GM18909 (cell line): ENCODE data around the gene GIPC1.
A peak's percentile ranks its signal among the peaks of the same experiment; 100 is the strongest.
"Not testable (repeated sequence)": the region's sequence is repeated elsewhere in the genome, so short reads cannot be mapped to it uniquely, and the experiment has no call there.

Experiments used
- ATAC-seq: cut with Tn5 transposase; IDR thresholded peaks from one replicate; pipeline ENCODE4 v1.9.1; 2021; ENCODE audit warnings: mild to moderate bottlenecking; ENCODE audit not compliant: unreplicated experiment, poor library complexity

GIPC1 gene, protein sequence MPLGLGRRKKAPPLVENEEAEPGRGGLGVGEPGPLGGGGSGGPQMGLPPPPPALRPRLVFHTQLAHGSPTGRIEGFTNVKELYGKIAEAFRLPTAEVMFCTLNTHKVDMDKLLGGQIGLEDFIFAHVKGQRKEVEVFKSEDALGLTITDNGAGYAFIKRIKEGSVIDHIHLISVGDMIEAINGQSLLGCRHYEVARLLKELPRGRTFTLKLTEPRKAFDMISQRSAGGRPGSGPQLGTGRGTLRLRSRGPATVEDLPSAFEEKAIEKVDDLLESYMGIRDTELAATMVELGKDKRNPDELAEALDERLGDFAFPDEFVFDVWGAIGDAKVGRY

DNA sequence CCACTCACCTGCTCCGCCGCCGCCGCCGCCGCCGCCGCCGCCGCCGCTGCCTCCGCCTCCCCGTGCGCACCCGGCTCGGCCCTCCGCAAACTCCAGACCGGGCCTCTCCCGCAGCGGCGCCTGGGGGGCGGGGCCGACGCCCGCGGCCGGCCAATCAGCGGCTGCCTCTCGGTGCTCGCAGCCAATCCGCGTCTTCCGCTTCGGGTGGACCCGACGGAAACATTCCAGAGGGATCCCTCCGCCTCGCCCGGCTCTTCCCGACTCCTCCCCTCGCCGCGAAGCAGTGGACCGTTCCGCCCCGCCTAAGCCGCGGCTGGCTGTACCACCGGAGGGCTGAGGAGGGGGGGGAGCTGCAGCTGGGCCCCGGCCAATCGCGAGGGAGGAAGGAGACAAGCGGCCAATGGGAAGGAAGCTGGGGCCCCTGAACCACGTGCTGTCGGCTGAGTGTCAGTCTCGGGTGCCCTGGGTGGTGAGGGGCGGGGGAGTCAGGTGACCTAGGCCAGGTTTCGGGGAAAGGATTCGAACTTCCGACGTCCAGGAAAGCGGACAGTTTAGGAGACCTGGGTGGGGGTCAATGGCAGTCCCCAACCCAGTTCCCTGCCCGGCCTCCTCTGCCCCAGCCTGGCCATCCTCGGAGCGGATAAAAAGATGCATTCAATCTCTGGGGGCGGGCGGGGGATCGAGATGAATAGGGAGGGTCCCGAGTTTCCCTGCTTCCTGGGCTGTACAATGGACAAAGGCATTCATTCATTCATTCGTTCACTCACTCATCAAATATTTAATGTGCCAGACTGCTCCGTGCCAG lies at the start of gene GIPC1:
Gene GIPC1 (minus strand): TSS at position 99 of the 805 bp plus-strand sequence. CDS start 13,151 bp downstream, outside the sequence.
- ATAC-seq: peak; percentile 72

DNA sequence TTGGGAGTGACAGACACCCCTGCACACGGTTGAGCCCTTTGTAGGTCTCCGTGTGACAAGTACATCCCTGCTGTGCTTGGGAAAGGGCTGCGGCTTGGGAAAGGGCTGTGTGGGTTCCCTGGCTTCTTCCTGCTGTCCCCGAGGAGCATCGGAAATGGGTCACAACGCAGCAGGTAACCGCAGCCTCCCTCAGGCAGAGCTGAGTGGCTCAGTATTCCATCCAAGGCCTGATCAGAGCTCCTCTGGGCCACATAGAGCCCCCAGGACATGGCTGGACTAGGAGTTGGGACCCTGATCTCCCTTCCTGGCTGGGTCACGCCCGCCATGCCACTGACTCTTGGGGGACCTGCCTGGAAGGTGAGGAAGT lies 49.8 kb upstream of the GIPC1 start:
- ATAC-seq: no peak

DNA sequence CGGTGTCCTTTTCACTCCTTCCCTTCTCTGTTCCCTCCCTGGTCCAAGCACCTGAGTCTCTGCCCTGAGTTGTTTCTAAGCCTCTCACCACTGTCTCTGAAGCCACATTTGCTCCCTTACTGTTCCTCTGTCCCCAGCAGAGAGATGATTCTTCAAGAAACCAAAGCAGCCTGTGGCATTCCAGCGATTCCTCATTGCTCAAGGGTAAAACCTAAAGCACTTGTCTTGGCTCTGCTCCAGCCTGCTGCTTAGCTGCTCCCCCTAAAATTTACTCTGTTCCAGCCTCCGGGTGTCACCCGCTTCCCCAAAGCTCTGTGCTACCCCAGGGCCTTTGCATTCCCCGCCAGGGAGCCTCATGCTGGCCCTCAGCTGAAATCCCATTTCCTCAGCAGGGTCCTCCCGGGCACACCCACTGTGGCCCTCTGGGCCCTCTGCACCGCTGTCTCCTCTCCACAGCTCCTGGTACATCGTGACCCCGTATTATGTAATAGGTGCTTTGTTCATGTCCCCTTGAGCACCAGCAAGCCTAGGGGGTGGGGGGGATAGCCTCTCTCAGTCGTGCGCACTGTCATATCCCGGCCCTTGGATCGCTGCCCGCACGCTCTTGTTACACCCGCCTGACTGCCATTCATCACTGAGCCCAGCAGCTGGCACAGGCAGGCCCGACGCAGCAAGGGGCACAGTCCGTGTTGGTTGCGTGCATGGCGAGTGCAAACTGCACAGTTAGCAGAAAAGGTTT lies 49.2 kb upstream of the GIPC1 start:
- no peak for ATAC-seq

DNA sequence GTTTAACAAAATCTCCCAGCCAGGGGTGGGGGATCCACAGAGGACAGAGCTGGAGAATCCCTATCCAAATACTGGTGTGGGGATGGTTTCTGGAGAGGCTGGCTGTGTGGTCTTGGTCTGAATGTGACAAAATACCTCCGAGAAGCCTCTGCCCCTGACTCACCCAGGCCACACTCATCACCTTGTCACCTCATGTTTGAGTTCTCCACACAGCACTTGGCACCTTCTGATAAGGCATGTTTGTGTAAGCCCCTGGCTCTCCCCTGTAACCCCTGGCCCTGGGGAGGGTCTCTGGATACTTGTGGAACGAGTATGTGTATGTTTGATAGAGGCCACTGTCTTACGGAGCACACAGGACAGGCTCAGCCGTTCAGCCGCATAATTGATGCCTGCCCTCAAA lies 48.1 kb upstream of the GIPC1 start:
- no peak for ATAC-seq

DNA sequence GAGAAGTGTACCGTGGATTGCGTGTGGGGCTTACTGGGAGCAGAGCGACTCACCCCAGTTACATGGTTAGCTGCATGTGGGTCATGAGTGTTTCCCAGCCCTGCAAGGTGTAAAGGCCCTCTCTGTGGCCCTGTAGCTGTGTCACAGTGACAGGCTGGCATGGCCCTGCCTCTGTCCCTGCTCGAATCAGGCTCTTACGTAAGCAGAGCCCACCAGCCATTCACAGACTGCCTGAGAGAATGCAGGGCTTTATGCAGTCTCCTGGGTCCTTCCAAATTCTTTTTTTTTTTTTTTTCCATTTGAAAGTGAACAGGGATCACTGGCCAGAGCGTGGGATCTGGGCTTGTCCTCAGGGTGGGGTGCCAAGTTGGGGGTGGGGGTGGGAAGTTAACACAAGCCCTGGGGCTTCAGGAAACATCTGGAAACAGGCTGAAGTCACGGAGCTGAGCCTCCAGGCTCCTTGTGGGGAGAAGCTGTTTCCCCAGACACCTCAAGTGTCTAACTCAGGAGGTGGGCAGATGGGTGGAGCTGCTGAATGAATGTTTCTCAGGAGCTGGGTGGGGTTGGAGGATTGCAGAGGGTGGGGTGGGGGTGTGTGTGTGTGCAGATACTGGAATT lies 46.9 kb upstream of the GIPC1 start:
- no peak for ATAC-seq

DNA sequence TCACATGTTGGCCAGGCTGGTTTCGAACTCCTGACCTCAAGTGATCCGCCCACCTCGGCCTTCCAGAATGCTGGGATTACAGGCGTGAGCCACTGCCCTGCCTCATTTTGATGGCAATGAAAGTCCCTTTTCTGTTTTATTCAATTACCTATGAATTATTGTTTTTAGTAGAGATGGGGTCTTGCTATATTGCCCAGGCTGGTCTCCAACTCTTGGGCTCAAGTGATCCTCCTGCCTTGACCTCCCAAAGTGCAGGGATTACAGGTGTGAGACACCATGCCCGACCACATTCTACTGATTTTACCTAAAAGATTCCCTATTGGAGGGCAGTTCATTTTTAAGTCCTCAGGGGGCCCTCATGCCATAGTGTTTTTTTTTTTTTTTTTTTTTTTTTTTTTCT lies 46.1 kb upstream of the GIPC1 start:
- not testable (repeated sequence) for ATAC-seq

DNA sequence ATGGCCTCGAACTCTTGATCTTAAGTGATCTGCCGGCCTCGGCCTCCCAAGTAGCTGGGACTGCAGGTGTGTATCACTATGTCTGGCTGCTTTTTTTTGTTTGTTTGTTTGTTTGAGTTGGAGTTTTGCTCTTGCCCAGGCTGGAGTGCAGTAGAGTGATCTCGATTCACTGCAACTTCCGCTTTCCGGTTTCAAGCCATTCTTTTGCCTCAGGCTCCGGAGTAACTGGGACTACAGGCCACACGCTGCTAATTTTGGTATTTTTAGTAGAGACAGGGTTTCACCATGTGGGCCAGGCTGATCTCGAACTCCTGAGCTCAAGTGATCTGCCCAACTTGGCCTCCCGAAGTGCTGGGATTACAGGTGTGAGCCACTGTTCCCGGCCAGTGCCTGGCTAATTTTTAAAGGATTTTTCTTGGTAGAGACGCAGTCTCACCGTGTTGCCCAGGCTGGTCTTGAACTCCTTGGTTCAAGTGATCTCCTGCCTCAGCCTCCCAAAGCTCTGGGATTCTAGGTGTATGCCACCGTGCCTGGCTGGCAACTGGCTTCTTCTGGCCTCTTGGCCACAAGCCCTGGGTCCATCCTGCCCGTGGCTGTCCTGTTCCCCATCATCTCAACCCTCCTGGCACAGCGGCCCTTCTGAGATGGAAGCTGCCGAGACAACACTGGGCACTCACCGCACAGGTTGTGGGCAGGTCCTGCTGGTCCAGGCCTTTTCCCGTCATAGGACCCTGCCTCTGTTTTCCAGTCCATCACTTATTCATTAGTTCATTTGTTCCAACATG lies 45.0 kb upstream of the GIPC1 start:
- no peak for ATAC-seq

DNA sequence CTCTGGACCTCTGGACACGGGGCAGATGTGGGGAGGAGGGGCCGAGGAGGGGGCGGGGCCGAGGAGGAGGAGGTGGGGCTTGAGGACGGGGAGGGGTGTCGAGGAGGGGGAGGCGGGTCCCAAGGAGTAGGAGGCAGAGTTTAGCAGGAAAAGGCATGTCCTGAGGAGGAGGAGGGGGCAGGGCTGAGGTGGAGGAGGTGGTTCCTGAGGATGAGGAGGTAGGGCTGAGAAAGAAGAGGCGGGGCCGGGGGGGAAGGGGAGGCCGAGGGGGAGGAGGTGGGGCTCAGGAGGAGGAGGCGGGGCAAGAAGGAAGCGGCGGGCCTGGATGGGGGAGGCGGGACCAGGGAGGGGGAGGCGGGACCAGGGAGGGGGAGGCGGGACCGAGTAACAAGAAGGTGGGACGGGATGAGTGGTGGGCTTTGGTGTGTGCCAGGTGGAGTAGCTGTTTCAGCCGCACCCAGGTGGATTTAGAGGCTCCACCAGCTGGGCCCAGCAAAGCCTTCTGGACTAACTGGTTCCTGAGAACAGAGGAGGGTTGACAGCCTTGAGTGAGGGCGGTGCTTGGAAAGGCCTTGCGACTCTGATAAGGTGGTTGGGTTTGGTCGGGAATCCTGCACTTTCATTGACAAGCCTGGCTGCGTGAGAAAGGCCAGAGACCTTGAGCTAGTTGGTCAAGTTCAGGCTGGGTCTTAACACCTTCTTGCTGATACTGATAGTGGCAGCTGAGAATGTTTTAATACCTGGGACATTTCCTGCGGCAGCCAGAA lies 41.2 kb upstream of the GIPC1 start:
- ATAC-seq: no peak

DNA sequence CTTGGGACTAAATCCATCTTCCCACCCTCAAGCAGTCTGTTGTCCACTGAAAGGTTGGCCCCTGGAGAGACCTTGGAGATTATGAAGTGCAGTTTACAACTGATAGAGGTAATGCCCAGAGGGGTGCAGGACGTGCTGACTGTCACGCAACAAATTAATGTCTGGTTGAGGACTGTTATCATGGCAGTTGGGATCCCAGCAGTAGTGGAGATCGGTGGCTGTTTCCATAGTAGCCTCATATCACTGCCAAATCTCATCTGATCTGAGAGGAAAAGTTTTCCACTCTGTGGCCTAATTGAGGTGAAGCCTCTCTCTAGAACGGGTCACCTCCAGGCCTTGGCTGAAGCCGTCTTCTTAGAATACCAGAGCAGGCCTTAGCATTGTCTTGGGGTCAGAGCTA lies 37.5 kb upstream of the GIPC1 start:
- no peak for ATAC-seq

DNA sequence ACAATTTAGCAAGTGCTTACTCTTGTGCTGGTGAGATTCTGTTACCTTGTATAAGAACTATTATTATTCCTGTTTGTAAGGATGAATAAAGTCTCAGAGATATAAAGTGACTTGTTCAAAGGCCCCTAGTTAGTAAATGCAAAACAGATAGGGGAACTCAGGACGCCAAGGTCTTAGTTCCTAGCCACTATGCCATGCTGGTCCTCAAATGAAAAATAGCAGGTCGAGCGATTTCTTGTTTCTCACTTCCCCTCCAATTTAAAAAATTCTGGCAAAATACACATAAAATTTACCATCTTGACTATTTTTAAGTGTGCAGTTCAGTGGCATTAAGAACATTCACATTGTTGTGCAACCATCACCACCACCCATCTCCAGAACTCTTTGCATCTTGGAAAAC lies 34.6 kb upstream of the GIPC1 start:
- no peak for ATAC-seq

DNA sequence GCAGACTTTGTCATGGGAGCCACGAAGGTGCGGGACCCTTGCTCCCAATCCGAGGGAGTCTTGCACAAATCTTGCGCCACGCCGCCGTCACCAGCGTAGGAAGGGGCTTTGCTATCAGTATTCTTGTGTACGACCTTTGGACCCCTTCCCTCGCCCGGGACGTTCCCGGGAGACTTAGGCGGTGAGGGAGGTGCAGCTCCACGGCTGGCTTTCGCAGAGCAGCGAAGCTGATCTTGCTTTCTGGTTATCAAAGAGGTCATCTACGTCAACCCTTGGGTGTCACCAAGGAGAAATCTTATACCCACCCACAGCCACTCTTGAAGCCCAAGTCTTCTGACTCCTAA lies 34.0 kb upstream of the GIPC1 start:
- ATAC-seq: no peak

DNA sequence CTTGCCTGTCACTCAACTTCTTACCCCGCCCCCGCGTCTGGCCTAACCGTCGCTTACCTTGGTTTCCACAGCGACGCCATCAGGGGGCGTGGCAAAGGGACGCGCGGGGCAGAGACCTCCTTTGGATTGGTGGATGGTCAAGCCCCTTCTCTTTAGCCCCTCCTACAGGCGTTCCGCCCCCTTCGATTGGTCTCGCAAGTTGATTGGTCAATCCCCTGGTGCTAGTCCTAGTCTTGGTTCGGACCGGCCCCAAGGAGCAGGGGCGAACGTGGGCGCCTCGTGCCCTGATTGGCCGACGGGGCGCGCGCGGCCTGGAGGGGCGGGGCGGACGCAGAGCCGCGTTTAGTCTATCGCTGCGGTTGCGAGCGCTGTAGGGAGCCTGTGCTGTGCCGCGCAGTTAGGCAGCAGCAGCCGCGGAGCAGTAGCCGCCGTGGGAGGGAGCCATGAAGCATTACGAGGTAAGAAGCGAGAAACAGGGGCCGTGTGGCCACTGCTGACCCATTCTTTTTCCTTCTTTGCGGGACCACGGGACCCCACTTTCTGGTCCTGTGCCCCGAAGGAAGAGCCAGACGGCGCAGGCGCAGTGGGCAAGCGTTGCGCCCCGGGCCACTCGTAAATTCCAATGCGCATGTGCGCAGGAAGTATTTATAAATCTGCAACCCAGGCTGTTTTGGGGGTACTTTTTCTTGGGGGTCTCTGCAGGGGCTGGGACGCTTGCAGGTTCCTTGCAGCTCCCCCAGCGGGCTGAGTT lies 33.5 kb upstream of the GIPC1 start, which contains the start of gene TECR:
Gene TECR (plus strand): TSS at position 341 of the 751 bp plus-strand sequence. CDS start 103 bp downstream, at position 444.
- peak; percentile 95 for ATAC-seq

DNA sequence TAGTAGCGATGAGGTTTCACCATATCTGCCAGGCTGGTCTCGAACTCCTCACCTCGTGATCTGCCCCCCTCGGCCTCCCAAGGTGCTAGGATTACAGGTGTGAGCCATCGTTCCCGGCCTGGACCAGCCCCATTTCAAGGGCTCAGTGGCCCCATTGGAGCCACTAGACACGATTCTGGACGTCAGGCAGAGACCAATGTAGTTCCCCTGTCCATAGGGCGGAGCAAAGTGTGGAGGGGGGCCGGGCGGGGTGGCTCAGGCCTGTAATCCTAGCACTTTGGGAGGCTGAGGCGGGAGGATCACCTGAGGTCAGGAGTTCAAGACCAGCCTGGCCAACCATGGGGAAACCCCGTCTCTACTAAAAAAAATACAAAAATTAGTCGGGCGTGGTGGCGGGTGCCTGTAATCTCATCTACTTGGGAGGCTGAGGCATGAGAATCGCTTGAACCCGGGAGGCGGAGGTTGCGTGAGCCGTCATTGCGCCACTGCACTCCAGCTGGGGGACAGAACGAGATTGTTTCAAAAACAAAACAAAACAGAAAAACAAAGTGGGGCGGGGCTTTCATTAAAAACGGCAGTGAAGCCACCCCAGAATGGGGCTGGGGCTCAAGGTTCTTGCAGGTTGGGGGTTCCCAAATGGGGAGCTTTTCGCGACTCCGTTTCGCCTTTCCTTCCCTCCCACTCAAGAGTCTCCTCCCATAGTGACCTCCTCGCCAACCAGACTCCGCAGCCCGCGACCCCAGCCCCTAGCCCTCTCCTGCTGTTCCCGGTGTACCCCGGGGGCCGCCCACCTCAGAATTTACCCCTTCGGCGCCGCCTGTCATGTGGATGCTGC lies 32.7 kb upstream of the GIPC1 start:
- ATAC-seq: no peak

DNA sequence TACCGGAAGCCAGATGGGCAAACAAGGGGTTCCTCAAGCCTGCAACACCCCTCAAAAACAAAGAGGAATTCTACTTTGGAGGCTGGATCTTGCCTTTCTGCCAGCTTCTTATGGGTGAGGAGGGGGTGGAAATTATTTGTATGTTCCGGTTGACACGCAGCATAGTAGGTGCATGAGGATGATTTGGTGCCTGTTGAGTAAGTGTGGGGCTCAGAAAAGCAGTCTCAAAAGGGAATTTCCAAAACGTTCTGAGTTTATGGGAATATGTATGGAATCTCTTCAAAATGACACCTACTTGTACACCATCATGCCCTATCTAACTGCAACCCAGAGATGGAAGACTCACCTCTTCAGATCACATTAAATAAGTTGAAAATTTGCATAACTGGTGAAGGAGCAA lies 30.5 kb upstream of the GIPC1 start:
- no peak for ATAC-seq

DNA sequence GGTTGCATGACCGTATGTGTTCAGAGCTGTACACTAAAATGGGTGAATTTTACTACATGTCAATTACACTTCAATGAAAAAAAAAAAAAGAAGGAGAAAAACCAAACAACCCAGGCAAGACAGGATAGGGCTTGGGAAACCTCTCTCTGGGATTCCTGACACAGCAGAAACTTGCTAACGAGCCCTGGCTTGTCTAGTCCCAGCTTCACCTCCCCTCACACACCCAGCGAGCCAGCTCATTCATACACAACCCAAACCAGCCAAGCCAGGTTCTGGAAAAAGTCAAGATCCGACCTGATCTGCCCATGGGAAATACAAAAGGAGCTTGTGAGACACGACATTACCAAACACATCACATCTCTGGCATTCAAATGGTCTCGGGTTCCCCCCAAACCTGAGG lies 29.8 kb upstream of the GIPC1 start:
- ATAC-seq: no peak

DNA sequence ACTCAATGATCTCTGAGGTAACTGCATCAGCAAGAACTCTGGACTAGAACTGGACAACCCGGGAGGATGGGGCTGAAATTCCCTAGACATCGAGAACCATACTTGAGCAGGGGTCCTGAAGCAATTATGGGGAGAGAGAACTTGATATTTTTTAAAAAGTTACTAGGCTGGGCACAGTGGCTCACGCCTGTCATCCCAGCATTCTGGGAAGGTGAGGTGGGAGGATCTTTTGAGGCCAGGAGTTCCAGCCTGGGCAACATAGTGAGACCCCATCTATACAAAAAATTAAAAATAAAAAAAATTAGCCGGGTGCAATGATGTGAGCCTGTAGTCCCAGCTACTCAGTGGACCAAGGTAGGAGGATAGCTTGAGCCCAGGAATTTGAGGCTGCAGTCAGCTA lies 24.6 kb upstream of the GIPC1 start:
- ATAC-seq: no peak

DNA sequence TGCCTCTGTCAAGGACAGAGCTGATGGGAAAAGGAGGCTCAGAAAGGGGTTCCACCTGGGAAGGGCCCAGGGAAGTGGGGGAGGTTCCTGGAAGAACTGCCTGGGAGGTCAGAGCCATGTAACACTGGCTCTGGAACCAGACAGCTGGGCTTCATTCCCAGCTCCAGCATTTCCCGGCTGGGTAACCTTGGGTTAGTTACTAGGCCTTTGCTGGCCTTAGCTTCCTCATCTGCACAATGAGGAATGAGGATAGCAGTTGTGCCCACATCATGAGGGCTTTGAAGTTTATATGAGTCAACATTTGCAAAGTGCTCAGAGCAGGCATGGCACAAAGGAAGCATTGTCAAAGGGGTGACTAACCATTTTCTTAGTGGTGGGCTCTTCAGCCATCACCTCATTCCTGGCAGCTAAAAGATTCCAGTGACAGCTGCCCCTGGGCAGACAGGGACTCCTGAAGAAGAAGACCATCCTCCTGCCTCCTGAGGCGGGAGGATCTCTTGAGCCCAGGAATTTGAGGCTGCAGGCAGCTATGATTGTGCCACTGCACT lies 24.0 kb upstream of the GIPC1 start:
- ATAC-seq: no peak
